Progenitor cell of endocrine pancreas (in vitro differentiated cells): Measurements from ENCODE around the gene MPND. TPM values are rescaled to one million over a fixed set of nuclear protein-coding genes. Genes with fewer than 3 reads are reported as not detected.

Experiments
- DNase-seq: peaks from one replicate; pipeline ENCODE4 v3.0.0; 2021; ENCODE audit warnings: low spot score; ENCODE audit not compliant: unreplicated experiment
- H3K27ac Mint-ChIP-seq: 2 replicates; pipeline ENCODE4 v1.8.0; 2021; ENCODE audit warnings: mild to moderate bottlenecking, moderate library complexity, mixed read lengths
- H3K27me3 Mint-ChIP-seq: 2 replicates; pipeline ENCODE4 v1.8.0; 2021; ENCODE audit warnings: mixed read lengths
- H3K36me3 Mint-ChIP-seq: 2 replicates; pipeline ENCODE4 v1.8.0; 2022; ENCODE audit warnings: mixed read lengths; ENCODE audit not compliant: insufficient read depth
- H3K4me1 Mint-ChIP-seq: 2 replicates; pipeline ENCODE4 v1.8.0; 2021; ENCODE audit warnings: low read depth, mixed read lengths
- H3K4me3 Mint-ChIP-seq: 2 replicates; pipeline ENCODE4 v1.8.0; 2021; ENCODE audit warnings: low read depth, mild to moderate bottlenecking, moderate library complexity, mixed read lengths
- H3K9me3 Mint-ChIP-seq: 2 replicates; pipeline ENCODE4 v1.8.0; 2021; ENCODE audit warnings: low read depth, mixed read lengths
- total RNA-seq: library from RNA; stranded (reverse); gene quantifications from 2 replicates; pipeline ENCODE4 v1.2.1, GENCODE V29; 2021
- TF ChIP-seq, protein P1 (sequence below): fragments of 200-600 bp; sonication (generic); IDR thresholded peaks from one replicate; pipeline ENCODE4 v1.5.0; 2021; ENCODE audit warnings: antibody characterized with exemption, mild to moderate bottlenecking; ENCODE audit not compliant: unreplicated experiment

MPND gene
- total RNA-seq, 1 donor from 2014 or later = 62.2 TPM

DNA sequence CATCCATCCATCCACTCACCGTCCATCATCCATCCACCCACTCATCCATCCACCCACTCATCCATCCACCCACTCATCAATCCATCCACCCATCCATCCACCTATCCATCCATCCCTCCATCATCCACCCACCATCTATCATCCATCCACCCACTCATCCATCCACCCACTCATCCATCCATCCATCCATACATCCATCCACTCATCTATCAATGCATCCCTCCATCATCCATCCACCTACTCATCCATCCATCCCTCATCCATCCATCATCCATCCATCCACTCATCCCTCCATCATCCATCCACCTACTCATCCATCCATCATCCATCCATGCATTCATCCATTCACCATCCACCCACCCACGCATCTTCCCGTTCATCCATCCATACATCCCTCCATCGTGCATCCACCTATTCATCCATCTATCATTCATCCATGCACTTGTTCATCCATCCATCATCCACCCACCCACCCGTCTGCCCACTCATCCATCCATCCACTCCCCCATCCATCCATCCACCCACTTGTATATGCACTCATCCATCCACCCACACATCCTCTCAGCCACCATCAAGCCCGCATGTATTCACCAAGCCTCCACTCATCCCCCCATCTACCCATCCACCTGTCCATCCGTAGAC is 8.3 kb upstream of the MPND start:
- Mint-ChIP-seq H3K27ac (no peak overlapping the region), H3K27me3 (no peaks in the 10 kb centered on the region), H3K4me3 (no peak overlapping the region), H3K4me1 (peaks cover 9% of the 10 kb centered on the region), H3K36me3 (peaks cover 1% of the 10 kb centered on the region), H3K9me3 (no peaks in the 10 kb centered on the region)
- no peak for DNase-seq
- TF ChIP-seq, protein P1, sequence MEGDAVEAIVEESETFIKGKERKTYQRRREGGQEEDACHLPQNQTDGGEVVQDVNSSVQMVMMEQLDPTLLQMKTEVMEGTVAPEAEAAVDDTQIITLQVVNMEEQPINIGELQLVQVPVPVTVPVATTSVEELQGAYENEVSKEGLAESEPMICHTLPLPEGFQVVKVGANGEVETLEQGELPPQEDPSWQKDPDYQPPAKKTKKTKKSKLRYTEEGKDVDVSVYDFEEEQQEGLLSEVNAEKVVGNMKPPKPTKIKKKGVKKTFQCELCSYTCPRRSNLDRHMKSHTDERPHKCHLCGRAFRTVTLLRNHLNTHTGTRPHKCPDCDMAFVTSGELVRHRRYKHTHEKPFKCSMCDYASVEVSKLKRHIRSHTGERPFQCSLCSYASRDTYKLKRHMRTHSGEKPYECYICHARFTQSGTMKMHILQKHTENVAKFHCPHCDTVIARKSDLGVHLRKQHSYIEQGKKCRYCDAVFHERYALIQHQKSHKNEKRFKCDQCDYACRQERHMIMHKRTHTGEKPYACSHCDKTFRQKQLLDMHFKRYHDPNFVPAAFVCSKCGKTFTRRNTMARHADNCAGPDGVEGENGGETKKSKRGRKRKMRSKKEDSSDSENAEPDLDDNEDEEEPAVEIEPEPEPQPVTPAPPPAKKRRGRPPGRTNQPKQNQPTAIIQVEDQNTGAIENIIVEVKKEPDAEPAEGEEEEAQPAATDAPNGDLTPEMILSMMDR = no peak

- Mint-ChIP-seq H3K27ac (peak overlapping the region; percentile 96), H3K4me3 (peak overlapping the region; percentile 89), H3K36me3 (peaks cover 1% of the 10 kb centered on the region), H3K9me3 (no peaks in the 10 kb centered on the region), H3K4me1 (peaks cover 16% of the 10 kb centered on the region), H3K27me3 (no peaks in the 10 kb centered on the region)
- DNase-seq = no peak
- TF ChIP-seq, protein P1 = no peak
Observed at GRCh38 chr19:4337906-4338440, 5.4 kb upstream of the MPND start.

DNA sequence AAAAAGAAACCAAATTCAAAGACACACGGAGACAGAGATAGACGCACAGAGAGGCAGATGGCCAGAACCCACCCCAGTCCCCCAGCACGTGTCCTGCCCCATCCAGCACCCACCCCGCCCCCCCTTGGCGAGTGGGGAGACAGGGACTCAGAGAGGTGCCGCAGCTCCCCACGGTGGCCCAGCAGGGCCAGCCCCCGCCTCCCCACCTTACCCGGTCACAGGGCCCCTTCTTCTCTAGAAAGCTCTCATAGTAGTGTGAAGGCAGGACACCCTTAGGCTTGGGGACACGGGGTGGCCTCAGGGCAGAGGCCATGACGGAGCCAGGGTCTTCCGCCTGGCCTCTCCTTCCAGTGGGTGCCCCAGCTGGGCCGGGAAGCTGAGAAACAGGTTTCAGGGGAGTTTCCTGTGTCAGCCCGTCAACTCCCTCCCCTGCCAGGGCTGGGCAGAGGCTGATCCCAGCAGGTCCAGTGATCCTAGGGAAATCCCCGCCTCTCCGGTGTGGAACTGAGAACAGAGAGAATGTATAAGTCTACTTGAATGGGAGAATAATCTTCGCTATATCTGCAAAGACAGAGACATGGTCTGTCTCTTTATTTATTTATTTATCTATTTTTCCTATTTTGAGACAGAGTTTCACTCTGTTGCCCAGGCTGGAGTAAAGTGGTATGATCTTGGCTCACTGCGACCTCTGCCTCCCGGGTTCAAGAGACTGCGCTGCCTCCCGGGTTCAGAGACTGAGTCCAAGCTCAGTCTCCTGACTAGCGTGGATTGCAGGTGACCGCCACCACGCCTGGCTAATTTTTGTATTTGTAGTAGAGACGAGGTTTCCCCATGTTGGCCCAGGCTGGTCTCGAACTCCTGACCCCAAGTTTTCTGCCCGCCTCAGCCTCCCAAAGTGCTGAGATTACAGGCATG is 4.7 kb upstream of the MPND start, which contains the start of gene STAP2:
Gene STAP2, minus strand, starts transcription at position 387 of the 915 bp plus-strand sequence. Its CDS starts 74 bp downstream, at position 313.
- Mint-ChIP-seq H3K27me3 (no peaks in the 10 kb centered on the region), H3K4me3 (peak within 1 kb of the TSS; percentile 89), H3K9me3 (no peaks in the 10 kb centered on the region), H3K27ac (peak within 1 kb of the TSS; percentile 96), H3K4me1 (peaks cover 16% of the 10 kb centered on the region), H3K36me3 (peaks cover 1% of the 10 kb centered on the region)
- TF ChIP-seq, protein P1 = no peak
- DNase-seq = no peak

DNA sequence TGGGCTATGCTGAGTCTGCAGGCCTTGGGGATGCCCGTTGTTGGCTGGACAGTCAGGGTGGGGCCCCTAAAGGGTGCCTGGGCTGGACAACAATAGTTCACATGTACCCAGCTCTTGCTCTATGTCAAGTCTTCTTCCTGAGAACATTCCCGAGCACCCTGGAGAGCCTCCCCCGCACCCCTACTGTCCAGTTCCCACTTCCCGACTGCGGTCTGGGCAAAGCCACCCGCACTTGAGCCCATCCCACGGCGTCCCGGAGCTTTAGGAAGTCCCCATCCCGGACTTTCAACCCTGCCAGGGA is 1.1 kb upstream of the MPND start:
- Mint-ChIP-seq H3K36me3 (peaks cover 12% of the 10 kb centered on the region), H3K4me3 (peak overlapping the region; percentile 89), H3K27me3 (no peaks in the 10 kb centered on the region), H3K27ac (peak overlapping the region; percentile 99), H3K9me3 (no peaks in the 10 kb centered on the region), H3K4me1 (peaks cover 16% of the 10 kb centered on the region)
- TF ChIP-seq, protein P1 = no peak
- no peak for DNase-seq

- Mint-ChIP-seq H3K4me3 (peak overlapping the region; percentile 89), H3K36me3 (peaks cover 13% of the 10 kb centered on the region), H3K4me1 (peaks cover 15% of the 10 kb centered on the region), H3K27ac (peak overlapping the region; percentile 99), H3K9me3 (no peaks in the 10 kb centered on the region), H3K27me3 (no peaks in the 10 kb centered on the region)
- TF ChIP-seq, protein P1 = peak; percentile 42
- peak; percentile 92 for DNase-seq
Observed at GRCh38 chr19:4342615-4343369, 570 bp upstream of the MPND start.
